CD4-positive, alpha-beta T cell treated with Interleukin-17A for 1 hour (primary cell): ENCODE results near the gene FZD10.

ENCODE experiments used
- DNase-seq: peaks from one replicate; pipeline ENCODE4 v3.0.0-alpha.2; 2020

The FZD10 gene

GRCh38 chr12:130155416-130156073 is 6.7 kb upstream of the FZD10 start:
- no peak for DNase-seq

GRCh38 chr12:130156652-130157275 is 5.5 kb upstream of the FZD10 start:
- DNase-seq: no peak

DNA sequence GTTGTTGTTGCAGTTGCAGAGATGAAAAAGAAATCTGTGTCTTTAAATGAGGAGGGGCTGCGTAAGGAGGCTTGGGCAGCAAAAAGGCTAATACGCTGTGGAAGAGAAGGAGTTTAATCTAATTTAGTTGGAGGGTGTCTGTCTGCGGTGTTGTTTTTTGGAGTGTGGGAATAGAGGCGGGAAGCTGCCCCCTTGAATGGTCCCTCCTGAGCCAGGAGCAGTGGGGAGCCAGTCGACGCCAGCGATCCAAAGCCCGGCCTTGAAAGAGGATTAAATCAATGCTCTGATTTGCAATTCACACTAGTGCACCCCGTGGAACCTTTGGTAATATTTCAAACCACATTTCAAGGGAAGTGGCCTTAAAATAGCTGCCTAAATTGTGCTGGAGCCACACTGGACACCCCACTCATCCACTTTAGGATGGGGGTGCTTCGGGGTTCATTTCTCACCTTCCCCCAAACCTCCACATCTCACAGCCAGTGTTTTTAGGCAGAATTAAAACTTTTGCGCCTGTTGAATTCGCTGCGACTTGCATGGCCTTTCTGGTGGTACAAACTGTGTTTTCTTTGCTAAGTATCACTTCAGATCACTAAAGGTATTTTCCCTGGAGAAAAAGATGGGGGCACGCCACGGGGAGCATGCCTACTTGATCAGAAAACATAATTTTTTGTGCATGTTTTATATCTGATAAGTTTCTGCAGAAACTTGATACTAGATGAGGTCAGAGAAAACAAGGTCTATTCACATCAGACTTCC is 4.1 kb upstream of the FZD10 start:
- DNase-seq: no peak

GRCh38 chr12:130158754-130159059 is 3.6 kb upstream of the FZD10 start:
- DNase-seq: no peak

DNA sequence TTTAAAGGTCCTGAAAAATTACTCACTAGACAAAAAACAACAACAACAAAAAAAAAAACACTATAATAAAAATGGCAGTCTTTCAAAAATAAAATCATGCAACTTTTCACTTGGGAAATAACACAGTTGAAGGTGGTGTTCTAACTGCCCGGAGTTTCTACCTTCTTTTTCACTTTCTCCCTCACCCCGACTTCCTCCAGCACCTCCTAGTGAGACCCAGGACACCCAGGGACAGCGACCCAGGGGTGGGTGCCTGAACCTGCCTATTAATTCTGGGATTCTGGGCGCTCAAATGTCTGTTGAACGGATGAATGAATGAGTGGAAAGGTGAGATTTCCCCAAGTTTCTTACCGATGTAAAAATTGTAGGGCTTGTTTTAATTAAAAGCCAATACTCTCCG is 2.0 kb upstream of the FZD10 start:
- DNase-seq: no peak

DNA sequence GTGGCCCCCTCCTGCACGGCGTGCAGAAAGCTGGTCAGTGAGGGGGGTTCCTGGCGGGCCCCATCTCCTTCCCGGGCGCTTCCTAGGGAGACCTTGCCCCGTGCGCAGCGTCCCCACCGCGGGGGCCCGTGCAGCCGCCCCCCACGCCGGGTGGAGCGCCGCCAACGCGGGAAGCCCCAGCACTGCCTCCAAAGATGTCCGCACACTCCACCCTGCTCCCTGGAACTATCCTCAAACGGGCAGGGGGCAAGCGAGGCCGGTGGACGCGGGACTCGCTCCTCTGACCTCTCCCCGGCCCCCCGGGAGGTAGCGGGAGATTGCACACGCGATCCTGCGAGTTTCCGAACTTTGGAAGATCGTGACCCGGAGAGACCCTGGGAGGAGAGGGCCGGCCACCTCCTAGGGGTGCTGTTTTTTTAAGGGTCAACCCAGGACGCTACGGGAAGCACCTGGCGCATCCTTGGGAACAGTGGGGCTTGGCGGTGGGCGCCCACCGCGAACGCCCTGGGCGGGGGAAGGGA is 1.5 kb upstream of the FZD10 start:
- DNase-seq: no peak

DNA sequence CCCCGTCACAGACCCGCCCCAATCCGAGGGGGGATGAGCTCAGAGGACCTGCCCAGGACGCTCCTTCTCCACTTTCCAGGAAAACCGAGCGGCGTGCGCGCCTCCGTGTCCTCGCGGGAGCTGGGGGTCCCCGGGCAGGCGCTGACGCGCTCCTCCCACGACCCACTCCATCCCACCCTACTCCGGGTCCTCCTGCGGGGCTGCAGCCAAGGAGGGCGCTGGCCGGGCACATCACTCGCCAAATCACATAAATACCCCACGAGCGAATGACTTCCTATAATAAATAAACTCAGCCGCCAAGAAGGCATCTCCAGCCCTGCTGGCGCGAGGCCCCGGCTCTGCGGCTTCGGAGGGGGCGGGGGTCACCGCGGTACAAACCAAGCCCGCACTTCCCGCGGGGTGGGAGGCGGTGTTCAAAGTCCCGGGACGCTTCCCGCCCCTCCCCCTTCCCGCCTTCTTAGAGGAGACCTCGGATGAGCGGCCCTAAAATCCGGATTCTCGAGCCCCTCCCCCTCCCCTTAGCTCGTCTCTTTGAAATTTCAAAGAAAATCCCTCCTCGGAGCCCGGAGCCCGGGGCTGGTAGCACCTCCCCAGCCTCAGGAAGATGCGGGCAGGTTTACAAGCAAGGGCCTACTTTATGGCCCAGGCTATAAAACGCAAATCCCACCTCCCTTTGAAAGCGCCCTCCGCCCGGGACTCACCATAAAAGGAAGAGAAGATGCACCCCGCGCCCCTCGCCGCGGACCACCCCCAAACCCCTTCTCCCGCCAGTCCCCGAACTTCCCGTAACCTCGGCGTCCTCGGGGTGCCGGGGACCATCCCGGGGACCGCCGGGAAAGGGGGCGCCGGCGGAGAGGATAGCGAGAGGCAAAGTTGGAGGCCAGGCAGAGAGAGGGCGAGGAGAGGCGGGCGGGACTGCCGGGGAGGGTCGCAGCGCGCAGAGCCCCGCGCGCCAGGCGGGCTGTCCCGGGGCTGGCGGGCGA is 712 bp upstream of the FZD10 start:
- DNase-seq: no peak

GRCh38 chr12:130162745-130163460 is 639 bp downstream of the FZD10 start:
- no peak for DNase-seq

- DNase-seq: no peak
Observed at GRCh38 chr12:130163461-130164215, 1.4 kb downstream of the FZD10 start.

- no peak for DNase-seq
Observed at GRCh38 chr12:130164216-130164542, 1.9 kb downstream of the FZD10 start.

DNA sequence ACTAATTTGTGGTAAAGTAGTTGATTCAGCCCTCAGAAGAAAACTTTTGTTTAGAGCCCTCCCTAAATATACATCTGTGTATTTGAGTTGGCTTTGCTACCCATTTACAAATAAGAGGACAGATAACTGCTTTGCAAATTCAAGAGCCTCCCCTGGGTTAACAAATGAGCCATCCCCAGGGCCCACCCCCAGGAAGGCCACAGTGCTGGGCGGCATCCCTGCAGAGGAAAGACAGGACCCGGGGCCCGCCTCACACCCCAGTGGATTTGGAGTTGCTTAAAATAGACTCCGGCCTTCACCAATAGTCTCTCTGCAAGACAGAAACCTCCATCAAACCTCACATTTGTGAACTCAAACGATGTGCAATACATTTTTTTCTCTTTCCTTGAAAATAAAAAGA is 2.7 kb downstream of the FZD10 start:
- no peak for DNase-seq

GRCh38 chr12:130166306-130166705 is 4.0 kb downstream of the FZD10 start:
- no peak for DNase-seq

DNA sequence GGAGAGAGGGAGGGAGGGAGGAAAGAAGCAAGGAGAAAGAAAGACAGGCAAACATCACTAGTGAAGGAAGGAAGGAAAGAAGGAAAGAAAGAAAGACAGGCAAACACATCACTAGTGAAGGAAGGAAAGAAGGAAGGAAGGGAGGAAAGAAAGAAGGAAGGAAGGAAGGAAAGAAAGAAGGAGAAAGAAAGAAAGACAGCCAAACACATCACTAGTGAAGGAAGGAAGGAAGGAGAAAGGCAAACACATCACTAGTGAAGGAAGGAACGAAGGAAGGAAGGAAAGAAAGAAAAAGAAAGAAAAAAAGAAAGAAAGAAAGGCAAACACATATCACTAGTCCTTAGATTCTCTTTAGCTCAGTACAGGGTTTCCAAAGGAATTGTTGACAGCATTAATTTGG is 5.3 kb downstream of the FZD10 start:
- no peak for DNase-seq

GRCh38 chr12:130169256-130169655 is 7.0 kb downstream of the FZD10 start:
- no peak for DNase-seq

- DNase-seq: no peak
Observed at GRCh38 chr12:130169924-130170323, 7.7 kb downstream of the FZD10 start.

GRCh38 chr12:130170611-130171010 is 8.3 kb downstream of the FZD10 start:
- no peak for DNase-seq

DNA sequence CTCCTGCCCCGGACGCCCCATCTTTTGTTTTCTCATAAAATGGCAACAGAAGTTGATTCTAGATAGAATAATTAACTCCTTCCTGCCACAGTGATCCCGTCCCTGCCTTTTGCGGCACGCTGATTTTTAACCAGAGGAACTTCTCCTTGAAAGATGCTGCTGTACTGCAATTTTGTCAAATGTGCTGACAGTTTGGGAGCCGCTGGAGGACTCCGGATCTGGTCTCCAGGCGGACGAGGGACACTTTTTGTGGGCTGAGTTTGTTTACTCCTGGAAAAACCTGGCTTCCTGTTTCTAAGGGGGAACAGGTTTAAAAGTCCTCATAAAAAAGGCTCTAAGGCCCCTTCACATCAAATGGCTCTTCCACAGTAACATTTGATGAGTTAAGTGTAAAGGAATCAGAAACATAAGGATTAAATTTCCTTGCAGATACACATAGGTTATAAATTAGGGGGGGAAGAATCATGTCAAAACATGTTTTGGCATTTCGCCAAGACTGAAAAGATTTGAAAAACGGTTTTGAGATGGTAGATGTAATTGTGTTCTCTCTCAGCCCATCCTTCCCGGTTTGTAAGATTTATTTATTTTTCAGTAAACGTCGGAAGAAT is 15.5 kb downstream of the FZD10 start:
- no peak for DNase-seq

DNA sequence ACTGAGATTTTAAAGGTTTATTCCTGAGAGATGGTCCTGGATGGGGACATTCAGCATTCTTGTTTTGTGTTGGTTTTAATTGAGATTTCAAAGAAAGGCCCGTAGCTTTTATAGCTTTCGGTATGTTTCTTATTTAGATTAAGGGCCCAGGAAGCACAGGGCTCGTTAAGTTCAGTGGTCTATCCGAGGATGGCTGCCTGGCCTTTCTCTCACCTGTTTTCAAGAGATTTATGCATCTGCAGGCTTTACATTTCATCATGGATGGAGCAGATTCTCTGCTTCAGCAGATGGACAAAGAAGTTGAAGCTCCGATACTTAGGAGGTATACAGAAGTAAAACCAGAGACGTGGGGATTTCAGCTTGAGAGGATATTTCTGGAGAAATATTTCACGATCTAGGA is 16.0 kb downstream of the FZD10 start:
- DNase-seq: no peak

DNA sequence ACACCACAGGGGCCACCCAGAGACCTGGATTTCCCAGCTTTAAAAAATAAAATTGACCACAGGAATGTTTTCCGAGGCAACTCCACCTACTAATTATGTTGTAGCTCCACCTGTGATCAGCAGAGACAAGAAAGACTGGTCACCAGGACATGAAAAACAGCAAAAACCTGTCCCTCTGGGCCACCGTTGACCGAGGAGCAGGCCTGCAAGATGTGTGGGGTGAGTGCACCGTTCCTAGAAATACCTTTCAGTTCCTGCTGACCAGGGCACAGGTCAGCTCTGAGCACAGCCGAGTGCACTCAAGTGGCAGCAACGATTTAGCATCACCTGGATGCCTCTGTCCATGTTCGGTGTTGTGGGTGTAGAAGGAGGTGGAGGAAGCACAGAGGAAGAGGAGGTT is 16.9 kb downstream of the FZD10 start:
- no peak for DNase-seq

GRCh38 chr12:130179621-130180020 is 17.4 kb downstream of the FZD10 start:
- DNase-seq: no peak

DNA sequence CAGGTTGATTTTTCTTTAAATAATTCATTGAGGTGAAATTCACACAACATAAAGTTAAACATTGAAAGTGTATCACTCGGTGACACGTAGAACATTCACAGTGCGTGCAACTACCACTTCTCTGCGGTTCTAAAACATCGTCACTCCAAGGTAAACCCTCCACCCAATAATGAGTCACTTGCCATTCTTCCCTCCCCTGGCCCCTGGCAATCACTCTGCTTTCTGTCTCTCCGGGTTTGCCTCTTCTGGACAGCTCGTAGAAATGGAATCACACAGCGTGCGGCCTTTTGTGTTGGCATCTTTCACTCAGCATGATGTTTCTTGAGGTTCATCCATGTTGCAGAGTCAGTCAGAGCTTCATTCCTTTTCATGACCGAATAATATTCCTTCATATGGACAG is 18.9 kb downstream of the FZD10 start:
- no peak for DNase-seq
